K562 (cell line): ENCODE results near the gene PDGFRA. TPM values are rescaled to one million over a fixed set of nuclear protein-coding genes. Genes with fewer than 3 reads are reported as not detected.

Experiments
- DLX4 ChIP-seq: fragments of 250-450 bp; sonication (Bioruptor Pico); IDR thresholded peaks from 2 replicates; pipeline ENCODE4 v1.6.1; 2021; ENCODE audit warnings: mild to moderate bottlenecking
- DPF2 ChIP-seq: fragments of 450-650 bp; IDR thresholded peaks from 2 replicates; pipeline ENCODE4 v1.6.1; 2016
- KLF6 ChIP-seq: fragments of 250-450 bp; sonication (Bioruptor Pico); IDR thresholded peaks from 2 replicates; pipeline ENCODE4 v1.4.0; 2020; ENCODE audit warnings: mild to moderate bottlenecking, moderate library complexity, borderline replicate concordance
- MEF2A ChIP-seq: IDR thresholded peaks from 2 replicates; pipeline ENCODE4 v1.6.1; 2011; ENCODE audit warnings: low read depth, mild to moderate bottlenecking, low read length, moderate library complexity; ENCODE audit not compliant: control insufficient read depth
- NR2C2 ChIP-seq, 2 experiments: fragments of 200-800 bp in 1 of 2; sonication (Bioruptor generic) in 1 of 2; sonication (generic) in 1 of 2; formaldehyde crosslinking in 1 of 2; IDR thresholded peaks; 2 replicates each; pipeline versions ENCODE4 v1.6.1 to v1.8.0; 2016 to 2022; ENCODE audit warnings: mild to moderate bottlenecking in 1 of 2, missing compliant biosample characterization in 1 of 2, missing genetic modification characterization in 1 of 2, missing genetic modification reagents in 1 of 2
- PPARD ChIP-seq: fragments of 250-450 bp; sonication (Bioruptor Pico); IDR thresholded peaks from 2 replicates; pipeline ENCODE4 v1.8.0; 2022; ENCODE audit warnings: inconsistent platforms, mild to moderate bottlenecking, moderate library complexity
- REST ChIP-seq, 2 experiments: fragments of 450-650 bp; formaldehyde crosslinking in 1 of 2; IDR thresholded peaks; 2 replicates each; pipeline versions ENCODE4 v1.4.0 to v1.6.1; 2014 to 2020; ENCODE audit warnings: mild to moderate bottlenecking in 2 of 2, borderline replicate concordance in 1 of 2, low read depth in 1 of 2
- SMC3 ChIP-seq: conservative IDR thresholded peaks from 2 replicates; pipeline ENCODE4 v1.6.1; 2011; ENCODE audit warnings: low read depth, low read length, improper control_type of control experiment; ENCODE audit not compliant: insufficient read depth
- STAG1 ChIP-seq: sonication (generic); formaldehyde crosslinking; IDR thresholded peaks from 2 replicates; pipeline ENCODE4 v1.5.0; 2020; ENCODE audit warnings: missing genetic modification reagents, borderline replicate concordance
- TSHZ1 ChIP-seq: fragments of 250-450 bp; sonication (Bioruptor Pico); IDR thresholded peaks from 2 replicates; pipeline ENCODE4 v1.4.0; 2020; ENCODE audit warnings: mild to moderate bottlenecking, moderate library complexity
- polyA plus RNA-seq, 8 experiments: library from polyadenylated mRNA; depleted of rRNA in 4 of 8; stranded (reverse) in 5 of 8; unstranded in 3 of 8; fragments of >200 nt; fragmentation: Nextera tagmentation in 2 of 8; fragmentation: Illumina TruSeq in 1 of 8; extraction: Ambion mirVana in 2 of 8; extraction: Trizol in 1 of 8; gene quantifications; 2 replicates each; pipeline versions ENCODE4 v1.2.1 to v1.2.3, GENCODE V29; 2011 to 2014; ENCODE audit warnings: inconsistent platforms in 1 of 8, missing spikeins in 1 of 8
- total RNA-seq, 7 experiments: library from RNA; depleted of rRNA in 6 of 7; stranded (reverse); fragments of >200 nt in 6 of 7; fragmentation: Illumina TruSeq in 2 of 7; extraction: Trizol in 2 of 7; gene quantifications; 2 replicates each; pipeline versions ENCODE4 v1.2.1 to v1.2.3, GENCODE V29; 2011 to 2021; ENCODE audit warnings: low replicate concordance in 1 of 7
- TF ChIP-seq, protein P1 (sequence below): fragments of 250-450 bp; sonication (Bioruptor Pico); IDR thresholded peaks from 2 replicates; pipeline ENCODE4 v1.5.1; 2021; ENCODE audit warnings: mild to moderate bottlenecking

PDGFRA gene
- total and polyA plus RNA-seq, 9 of the 15 experiments (the other 6 are each of a cell fraction or from before 2014, with no cell fraction given): 0.40 TPM; not detected in 8

DNA sequence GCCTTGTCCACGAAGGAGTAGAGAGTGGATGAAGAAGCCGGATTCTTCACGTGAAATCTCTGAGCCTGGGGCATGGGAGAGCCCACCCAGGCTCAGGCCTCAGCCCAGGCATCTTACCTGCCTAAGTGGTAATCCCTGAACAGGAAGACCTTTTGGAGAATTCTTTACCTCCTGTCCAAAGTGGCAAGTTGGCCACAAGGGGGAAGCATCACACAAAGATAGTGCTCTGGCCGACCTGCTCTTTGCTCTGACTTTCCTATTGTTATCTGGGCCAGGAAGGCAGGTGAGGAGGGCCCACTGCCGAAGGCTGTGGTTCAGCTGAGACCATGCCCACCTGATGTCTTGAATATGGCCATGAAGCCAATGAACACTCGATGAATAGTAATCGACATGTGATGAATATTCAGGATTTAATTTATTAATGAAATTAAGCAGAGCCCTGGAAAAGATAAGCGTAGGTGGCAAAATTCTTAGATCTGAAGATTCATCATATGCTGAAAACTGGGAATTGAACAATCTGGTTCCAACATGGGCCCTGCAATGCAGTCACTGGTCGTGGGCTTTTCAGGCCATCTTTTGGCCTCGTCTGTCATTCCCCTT lies 93.8 kb downstream of the PDGFRA start (continued):
- TF ChIP-seq, protein P1, sequence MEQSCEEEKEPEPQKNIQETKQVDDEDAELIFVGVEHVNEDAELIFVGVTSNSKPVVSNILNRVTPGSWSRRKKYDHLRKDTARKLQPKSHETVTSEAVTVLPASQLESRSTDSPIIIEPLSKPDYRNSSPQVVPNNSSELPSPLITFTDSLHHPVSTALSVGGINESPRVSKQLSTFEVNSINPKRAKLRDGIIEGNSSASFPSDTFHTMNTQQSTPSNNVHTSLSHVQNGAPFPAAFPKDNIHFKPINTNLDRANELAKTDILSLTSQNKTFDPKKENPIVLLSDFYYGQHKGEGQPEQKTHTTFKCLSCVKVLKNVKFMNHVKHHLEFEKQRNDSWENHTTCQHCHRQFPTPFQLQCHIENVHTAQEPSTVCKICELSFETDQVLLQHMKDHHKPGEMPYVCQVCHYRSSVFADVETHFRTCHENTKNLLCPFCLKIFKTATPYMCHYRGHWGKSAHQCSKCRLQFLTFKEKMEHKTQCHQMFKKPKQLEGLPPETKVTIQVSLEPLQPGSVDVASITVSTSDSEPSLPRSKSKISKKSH (CRISPR knock-in tag): no peak
- no peak for TF ChIP-seq TSHZ1
- no peak for TF ChIP-seq DPF2
- TF ChIP-seq STAG1 (CRISPR knock-in tag): peak; percentile 88; the same call in 1 of the 2 replicates
- TF ChIP-seq REST (IDR thresholded peaks at IDR 0.05; ENCODE audit: borderline replicate concordance): peak; percentile 88
- TF ChIP-seq REST (CRISPR knock-in tag; IDR thresholded peaks at IDR 0.05; ENCODE audit: low read depth): no peak
- TF ChIP-seq PPARD (CRISPR knock-in tag): no peak
- no peak for TF ChIP-seq KLF6
- TF ChIP-seq MEF2A: no peak
- no peak for TF ChIP-seq NR2C2 (CRISPR knock-in tag; IDR thresholded peaks at IDR 0.05)
- TF ChIP-seq NR2C2 (tag; IDR thresholded peaks at IDR 0.05): no peak
- peak; percentile 87 for TF ChIP-seq SMC3
- TF ChIP-seq DLX4 (CRISPR knock-in tag): no peak
